Ishikawa (cell line): Measurements from ENCODE around the gene UPP2.

ENCODE experiments used
- CEBPB ChIP-seq: IDR thresholded peaks from 2 replicates; pipeline ENCODE4 v1.6.1; 2012
- CREB1 ChIP-seq: IDR thresholded peaks from 2 replicates; pipeline ENCODE4 v1.6.1; 2012; ENCODE audit warnings: low read depth
- EGR1 ChIP-seq: IDR thresholded peaks from 2 replicates; pipeline ENCODE4 v1.6.1; 2012
- EP300 ChIP-seq: IDR thresholded peaks from 2 replicates; pipeline ENCODE4 v1.6.1; 2012; ENCODE audit warnings: borderline replicate concordance
- FOXM1 ChIP-seq: IDR thresholded peaks from 2 replicates; pipeline ENCODE4 v1.6.1; 2012; ENCODE audit warnings: low read depth, borderline replicate concordance
- MAX ChIP-seq: IDR thresholded peaks from 2 replicates; pipeline ENCODE4 v1.6.1; 2012
- NFIC ChIP-seq: IDR thresholded peaks from 2 replicates; pipeline ENCODE4 v1.6.1; 2012
- RAD21 ChIP-seq: IDR thresholded peaks from 2 replicates; pipeline ENCODE4 v1.6.1; 2012; ENCODE audit warnings: low read depth
- TAF1 ChIP-seq: IDR thresholded peaks from 2 replicates; pipeline ENCODE4 v1.6.1; 2012; ENCODE audit warnings: low read depth, mild to moderate bottlenecking
- TCF12 ChIP-seq: IDR thresholded peaks from 2 replicates; pipeline ENCODE4 v1.6.1; 2012; ENCODE audit warnings: low read depth
- TEAD4 ChIP-seq: IDR thresholded peaks from 2 replicates; pipeline ENCODE4 v1.6.1; 2012
- YY1 ChIP-seq: IDR thresholded peaks from 2 replicates; pipeline ENCODE4 v1.6.1; 2012; ENCODE audit warnings: low read depth
- ZBTB7A ChIP-seq: IDR thresholded peaks from 2 replicates; pipeline ENCODE4 v1.6.1; 2012; ENCODE audit warnings: low read depth
- TF ChIP-seq, protein P1 (sequence below): IDR thresholded peaks from 2 replicates; pipeline ENCODE4 v1.6.1; 2012; ENCODE audit warnings: low read depth, mild to moderate bottlenecking
- TF ChIP-seq, protein P2 (sequence below): IDR thresholded peaks from 2 replicates; pipeline ENCODE4 v1.6.1; 2012

The UPP2 gene

GRCh38 chr2:158103411-158104012 lies 1.8 kb downstream of the UPP2 start:
- TF ChIP-seq CREB1, result no peak
- no peak for TF ChIP-seq YY1
- TF ChIP-seq CEBPB, result no peak
- TF ChIP-seq, protein P1, sequence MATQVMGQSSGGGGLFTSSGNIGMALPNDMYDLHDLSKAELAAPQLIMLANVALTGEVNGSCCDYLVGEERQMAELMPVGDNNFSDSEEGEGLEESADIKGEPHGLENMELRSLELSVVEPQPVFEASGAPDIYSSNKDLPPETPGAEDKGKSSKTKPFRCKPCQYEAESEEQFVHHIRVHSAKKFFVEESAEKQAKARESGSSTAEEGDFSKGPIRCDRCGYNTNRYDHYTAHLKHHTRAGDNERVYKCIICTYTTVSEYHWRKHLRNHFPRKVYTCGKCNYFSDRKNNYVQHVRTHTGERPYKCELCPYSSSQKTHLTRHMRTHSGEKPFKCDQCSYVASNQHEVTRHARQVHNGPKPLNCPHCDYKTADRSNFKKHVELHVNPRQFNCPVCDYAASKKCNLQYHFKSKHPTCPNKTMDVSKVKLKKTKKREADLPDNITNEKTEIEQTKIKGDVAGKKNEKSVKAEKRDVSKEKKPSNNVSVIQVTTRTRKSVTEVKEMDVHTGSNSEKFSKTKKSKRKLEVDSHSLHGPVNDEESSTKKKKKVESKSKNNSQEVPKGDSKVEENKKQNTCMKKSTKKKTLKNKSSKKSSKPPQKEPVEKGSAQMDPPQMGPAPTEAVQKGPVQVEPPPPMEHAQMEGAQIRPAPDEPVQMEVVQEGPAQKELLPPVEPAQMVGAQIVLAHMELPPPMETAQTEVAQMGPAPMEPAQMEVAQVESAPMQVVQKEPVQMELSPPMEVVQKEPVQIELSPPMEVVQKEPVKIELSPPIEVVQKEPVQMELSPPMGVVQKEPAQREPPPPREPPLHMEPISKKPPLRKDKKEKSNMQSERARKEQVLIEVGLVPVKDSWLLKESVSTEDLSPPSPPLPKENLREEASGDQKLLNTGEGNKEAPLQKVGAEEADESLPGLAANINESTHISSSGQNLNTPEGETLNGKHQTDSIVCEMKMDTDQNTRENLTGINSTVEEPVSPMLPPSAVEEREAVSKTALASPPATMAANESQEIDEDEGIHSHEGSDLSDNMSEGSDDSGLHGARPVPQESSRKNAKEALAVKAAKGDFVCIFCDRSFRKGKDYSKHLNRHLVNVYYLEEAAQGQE, result no peak
- TF ChIP-seq EGR1, result no peak
- no peak for TF ChIP-seq FOXM1
- TF ChIP-seq EP300, result no peak
- TF ChIP-seq, protein P2, sequence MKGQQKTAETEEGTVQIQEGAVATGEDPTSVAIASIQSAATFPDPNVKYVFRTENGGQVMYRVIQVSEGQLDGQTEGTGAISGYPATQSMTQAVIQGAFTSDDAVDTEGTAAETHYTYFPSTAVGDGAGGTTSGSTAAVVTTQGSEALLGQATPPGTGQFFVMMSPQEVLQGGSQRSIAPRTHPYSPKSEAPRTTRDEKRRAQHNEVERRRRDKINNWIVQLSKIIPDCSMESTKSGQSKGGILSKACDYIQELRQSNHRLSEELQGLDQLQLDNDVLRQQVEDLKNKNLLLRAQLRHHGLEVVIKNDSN, result no peak
- no peak for TF ChIP-seq TAF1

DNA sequence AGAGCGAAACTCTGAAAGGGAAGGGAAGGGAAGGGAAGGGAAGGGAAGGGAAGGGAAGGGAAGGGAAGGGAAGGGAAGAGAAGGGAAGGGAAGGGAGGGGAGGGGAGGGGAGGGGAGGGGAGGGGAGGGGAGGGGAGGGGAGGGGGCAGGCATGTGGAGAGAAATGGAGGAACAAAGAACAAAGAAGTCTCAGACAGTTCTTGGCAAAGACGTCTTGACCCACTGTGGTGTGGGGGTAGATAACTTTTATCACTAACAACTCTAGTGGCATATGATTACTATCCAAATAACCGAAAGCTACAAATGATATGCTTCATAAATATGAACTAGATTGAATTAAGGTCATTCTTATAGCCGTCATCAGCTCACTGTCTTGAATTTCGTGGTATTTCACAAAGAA lies 3.2 kb downstream of the UPP2 start:
- TF ChIP-seq TCF12 (no peak), NFIC (no peak), MAX (no peak), EGR1 (no peak), RAD21 (no peak), CEBPB (no peak), TEAD4 (no peak), FOXM1 (no peak), YY1 (no peak), CREB1 (no peak), TAF1 (no peak), EP300 (no peak), ZBTB7A (no peak)
- TF ChIP-seq, protein P2, result no peak
- TF ChIP-seq, protein P1, result no peak

- no peak for TF ChIP-seq MAX
- no peak for TF ChIP-seq FOXM1
- TF ChIP-seq RAD21, result no peak
- no peak for TF ChIP-seq EP300
- TF ChIP-seq TAF1, result no peak
- no peak for TF ChIP-seq EGR1
- no peak for TF ChIP-seq TCF12
- TF ChIP-seq CEBPB, result no peak
- TF ChIP-seq, protein P1, result no peak
- TF ChIP-seq YY1, result no peak
- no peak for TF ChIP-seq NFIC
- TF ChIP-seq ZBTB7A, result no peak
- TF ChIP-seq, protein P2, result no peak
- TF ChIP-seq TEAD4, result no peak
Observed at GRCh38 chr2:158112992-158113391, 11.3 kb downstream of the UPP2 start.

DNA sequence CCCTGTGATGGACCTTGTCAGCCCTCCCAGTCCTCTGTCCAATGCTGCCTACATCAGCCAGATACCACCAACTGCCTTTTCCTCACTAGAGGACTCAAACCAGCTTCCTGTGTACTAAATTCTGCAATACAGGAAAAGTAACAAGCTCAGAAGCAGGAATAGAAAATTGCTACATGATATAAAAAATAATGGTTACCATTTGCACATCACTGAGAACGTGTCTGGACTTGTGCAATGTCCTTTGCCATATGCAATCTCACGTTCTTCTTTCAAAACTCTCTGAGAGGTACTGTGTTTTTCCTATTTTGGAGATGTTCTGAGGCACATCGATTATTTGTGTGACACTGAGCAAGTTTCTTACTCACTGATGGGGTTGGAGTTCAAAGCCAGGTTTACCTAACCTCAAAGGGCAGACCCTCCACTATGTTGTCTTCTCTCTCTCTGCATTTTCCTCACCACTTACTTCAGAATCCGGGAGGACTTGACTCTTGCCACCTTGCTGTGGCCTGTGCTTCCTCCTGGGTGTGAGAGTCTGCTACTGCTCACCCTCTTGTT lies 12.1 kb downstream of the UPP2 start:
- TF ChIP-seq CEBPB (no peak), ZBTB7A (no peak), MAX (no peak), CREB1 (no peak), EP300 (no peak), TCF12 (no peak), TEAD4 (no peak), EGR1 (no peak), RAD21 (no peak), NFIC (no peak), FOXM1 (no peak), TAF1 (no peak), YY1 (no peak)
- TF ChIP-seq, protein P1, result no peak
- TF ChIP-seq, protein P2, result no peak
